HG02759 (cell line): Measurements from ENCODE around the gene ZBTB7C.

Source experiments
- ATAC-seq: cut with Tn5 transposase; IDR thresholded peaks from one replicate; pipeline ENCODE4 v1.9.1; 2021; ENCODE audit warnings: mild to moderate bottlenecking, moderate library complexity; ENCODE audit not compliant: unreplicated experiment

The ZBTB7C gene

GRCh38 chr18:48153613-48154481, 255.3 kb downstream of the ZBTB7C start:
- no peak for ATAC-seq

GRCh38 chr18:48152549-48152948, 256.6 kb downstream of the ZBTB7C start:
- ATAC-seq = no peak

GRCh38 chr18:48151421-48152065, 257.6 kb downstream of the ZBTB7C start:
- ATAC-seq = no peak

DNA sequence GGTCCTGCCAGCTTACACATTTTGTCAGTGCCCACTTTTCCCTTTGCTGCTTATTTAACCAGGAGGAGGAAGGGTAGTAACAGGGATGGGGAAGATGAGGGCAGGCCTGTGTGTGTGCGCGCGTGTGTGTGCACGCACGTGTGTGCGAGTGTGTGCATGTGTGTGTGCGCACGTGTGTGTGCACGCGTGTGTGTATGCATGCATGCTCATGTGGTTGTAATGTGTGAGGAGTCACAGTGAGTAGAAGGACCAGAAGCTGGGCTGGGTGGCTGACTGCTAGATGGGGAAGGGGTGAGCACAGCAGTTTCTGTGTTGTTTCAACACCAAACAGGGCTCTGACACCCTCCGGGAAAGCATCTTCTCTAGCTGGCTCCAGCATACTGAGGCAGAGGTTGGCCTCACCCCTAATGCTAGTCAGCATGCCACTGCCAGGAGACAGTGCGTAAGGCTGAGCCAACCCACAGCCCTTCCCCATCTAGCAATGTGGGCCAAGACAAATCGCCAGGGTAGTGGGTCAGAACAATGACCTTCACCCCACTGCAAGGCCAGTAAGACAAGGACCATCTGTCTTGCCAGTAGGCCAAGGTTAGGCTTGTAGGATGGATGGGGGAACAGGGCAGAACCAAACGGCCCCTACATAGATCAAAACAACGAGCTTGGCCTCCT, 260.0 kb downstream of the ZBTB7C start:
- ATAC-seq = no peak

DNA sequence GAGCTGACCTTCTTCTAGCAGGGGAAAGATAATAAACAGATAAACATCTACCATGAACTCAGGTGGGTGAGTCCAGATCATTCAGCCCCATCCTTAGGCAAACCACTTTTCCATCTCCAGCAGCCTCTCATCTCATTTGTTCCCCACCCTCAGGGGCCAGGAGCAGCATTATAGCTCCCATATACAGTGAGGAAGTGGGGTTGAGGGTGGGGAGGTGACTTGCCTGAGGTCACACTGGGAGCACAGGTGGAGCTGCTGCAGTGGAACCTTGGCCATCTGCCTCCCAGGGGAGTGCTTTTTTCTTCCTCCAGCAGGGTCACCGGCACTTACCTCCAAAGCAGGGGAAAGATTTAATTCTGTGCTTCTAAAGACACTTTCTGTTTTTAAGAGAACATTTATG, 266.2 kb downstream of the ZBTB7C start:
- ATAC-seq = no peak

DNA sequence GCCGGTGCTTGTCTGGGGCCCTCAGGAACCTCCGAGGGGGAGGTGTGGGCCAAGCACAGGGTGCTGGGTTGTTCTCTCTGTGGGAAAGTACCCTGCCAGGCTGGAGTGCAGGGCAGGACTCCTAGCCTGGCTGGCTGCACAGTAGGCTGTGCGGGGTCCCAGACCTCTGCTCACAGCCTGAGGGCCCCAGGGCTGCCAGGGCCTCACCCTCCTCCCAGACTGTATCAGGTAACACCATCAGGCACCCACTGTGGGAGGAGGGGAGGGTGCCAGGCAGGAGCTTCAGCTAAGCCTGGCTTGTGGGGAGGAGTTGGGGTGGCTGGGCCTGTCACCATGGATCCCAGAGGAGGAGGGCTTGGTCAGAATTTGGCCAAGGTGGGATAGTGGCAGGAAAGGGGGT, 266.8 kb downstream of the ZBTB7C start:
- no peak for ATAC-seq

- no peak for ATAC-seq
Measured at GRCh38 chr18:48140731-48141130, 268.5 kb downstream of the ZBTB7C start.

DNA sequence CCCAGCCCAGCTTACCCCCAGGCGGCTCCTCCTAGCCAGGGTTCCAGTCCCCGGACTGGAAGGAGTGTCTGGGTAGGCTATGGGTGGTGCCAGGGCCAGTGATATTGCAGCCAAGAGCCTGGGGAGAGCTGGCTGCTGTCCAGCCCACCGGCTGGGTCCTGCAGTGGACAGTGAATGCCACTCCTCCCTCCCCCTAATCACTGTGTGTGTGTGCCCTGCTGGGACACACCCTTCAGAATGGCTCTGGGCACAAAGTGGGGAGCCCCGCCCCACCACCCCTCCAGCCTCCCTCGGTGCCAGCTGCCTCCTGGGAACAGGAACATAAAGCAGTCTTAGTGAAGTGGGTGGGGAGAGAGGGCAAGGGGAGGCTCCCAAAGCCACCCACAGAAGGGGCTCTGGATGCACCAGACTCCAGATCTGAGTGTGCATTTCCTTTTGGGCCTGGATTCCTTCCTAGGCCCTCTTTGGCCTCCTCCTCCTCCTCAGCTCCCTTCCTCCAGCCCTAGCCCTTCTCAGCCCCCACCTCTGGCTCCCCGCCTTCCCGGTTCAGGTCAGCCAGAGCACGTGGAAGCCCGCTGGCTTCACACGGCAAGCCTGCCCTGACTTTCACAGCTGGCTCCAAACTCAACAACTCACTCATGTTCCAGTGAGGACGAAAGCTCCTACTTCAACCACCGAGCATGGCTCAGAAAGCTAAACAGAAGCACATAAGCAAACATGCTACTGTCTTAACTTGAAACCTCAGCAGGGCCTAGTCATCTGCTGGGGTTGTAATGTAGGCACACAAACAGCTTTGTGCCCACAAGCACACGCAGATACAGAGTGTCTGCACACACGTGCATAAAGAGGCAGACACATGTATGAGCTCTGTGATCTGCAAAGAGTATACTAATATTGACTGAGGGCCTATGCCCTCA, 269.5 kb downstream of the ZBTB7C start:
- ATAC-seq = no peak

DNA sequence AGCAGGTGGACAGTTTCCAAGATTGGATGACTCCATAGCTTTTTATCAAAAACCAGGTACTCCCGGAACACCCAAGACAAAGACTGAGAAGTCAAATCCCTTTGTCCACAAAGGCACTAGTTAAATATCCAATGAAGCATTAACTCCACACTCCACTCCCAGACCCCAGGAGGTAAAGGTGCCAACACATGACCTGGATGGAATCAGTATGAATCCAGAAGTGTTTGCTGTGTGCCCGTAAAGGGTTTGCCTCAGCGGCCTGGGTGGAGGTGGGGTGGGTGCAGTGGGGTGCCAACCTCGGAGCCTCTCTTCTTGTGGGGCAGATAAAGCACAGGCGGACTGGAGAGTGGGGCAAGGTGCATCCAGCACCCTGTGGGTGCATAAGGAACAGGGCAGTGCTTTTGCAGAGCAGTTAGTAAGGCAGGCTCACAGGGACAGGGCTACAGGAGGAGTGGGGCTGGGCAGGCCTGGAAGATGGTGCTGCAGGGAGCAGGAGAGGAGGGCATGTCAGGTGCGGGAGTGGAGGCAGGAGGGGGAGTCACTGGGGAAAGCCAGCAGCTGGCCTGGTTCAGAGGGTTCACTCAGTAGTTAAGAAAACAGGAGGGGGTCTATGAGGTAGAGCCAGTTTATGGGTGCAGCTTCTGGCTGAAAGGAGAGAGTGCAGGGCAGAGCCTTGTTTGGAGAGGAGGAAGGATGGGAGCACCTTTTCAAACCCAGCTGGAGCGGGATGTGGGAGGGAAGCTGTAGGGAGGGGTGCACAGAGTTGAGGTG, 270.3 kb downstream of the ZBTB7C start:
- ATAC-seq = no peak

GRCh38 chr18:48138210-48138609, 271.0 kb downstream of the ZBTB7C start:
- no peak for ATAC-seq

- ATAC-seq = no peak
Measured at GRCh38 chr18:48137374-48138081, 271.7 kb downstream of the ZBTB7C start.

- no peak for ATAC-seq
Measured at GRCh38 chr18:48136827-48137373, 272.3 kb downstream of the ZBTB7C start.

- no peak for ATAC-seq
Measured at GRCh38 chr18:48136051-48136826, 272.9 kb downstream of the ZBTB7C start.

GRCh38 chr18:48135436-48135966, 273.7 kb downstream of the ZBTB7C start:
- ATAC-seq = no peak

DNA sequence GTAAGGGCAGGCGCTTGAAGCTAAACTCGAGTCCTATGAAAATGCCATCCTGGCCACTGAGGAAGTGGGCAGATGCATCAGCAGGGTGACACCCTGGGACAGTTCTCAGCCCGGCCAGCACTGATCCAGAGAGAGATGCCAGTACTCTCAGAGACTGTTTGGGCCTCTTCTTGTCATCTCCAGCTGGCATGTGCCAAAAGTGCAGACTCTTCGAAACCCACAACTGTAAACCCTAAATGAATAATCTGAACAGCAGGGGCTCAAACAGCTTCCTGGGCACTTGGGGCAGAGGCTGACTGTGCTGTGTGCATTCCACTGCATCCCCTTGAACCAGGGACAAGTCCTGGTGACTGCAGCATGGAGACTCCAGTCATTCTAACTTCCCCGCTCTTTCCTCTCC, 274.6 kb downstream of the ZBTB7C start:
- no peak for ATAC-seq

GRCh38 chr18:48133671-48134251, 275.4 kb downstream of the ZBTB7C start:
- ATAC-seq = no peak

DNA sequence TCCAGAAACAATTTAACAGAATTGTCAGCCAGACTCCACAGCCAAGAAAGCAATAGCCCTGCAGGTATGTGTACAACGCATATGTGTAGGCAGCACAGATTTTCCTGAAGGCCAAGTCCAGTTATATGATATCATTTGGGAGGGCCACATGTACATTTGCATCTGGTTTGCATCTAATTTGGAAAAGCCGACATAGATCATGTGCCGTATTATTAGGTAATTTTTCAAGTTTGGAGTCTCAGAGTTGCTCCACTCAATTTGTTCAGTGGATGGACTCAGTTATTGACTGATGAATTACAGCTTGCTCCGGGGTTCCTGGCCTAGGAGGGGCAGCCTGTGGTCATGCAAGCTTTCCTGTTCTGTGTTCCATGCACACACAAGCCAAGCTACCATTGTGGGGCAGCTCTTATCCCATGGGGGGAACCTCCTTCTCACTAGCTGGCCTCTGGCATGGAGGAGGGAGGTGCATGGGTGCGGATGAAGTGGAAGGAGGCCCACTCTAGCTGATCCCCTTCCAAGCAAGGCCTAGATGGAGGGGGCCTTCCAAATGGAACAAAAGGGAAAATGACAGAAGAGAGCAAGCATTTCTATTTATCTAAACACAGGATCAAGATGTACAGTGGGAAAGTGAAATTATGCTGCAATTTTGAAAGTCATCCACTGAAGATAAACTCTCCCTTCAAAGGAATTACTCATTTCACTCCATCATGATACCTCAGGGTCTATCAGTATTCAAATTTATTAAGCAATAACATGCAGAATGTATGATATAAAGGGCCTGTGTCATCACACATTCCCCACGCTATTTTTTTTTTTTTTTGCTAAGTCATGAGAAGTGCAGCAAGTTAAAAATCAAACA, 276.2 kb downstream of the ZBTB7C start:
- no peak for ATAC-seq
